Uterus (tissue), 2 donors: Measurements from ENCODE around the gene SF1.

Experiments
- POLR2A ChIP-seq, 2 donors: fragments of 450-650 bp; IDR thresholded peaks; one replicate each; pipeline ENCODE4 v1.6.1; 2016; ENCODE audit warnings: antibody characterized with exemption in 2 of 2, mild to moderate bottlenecking in 1 of 2, moderate library complexity in 1 of 2
- TF ChIP-seq, protein P1 (sequence below), 4 experiments: fragments of 200-600 bp in 2 of 4; fragments of 450-650 bp in 2 of 4; sonication (generic) in 2 of 4; IDR thresholded peaks; one replicate each; pipeline ENCODE4 v1.5.1; 2016 to 2019; ENCODE audit warnings: antibody characterized with exemption in 4 of 4, mild to moderate bottlenecking in 2 of 4, moderate library complexity in 1 of 4

- TF ChIP-seq, protein P1, sequence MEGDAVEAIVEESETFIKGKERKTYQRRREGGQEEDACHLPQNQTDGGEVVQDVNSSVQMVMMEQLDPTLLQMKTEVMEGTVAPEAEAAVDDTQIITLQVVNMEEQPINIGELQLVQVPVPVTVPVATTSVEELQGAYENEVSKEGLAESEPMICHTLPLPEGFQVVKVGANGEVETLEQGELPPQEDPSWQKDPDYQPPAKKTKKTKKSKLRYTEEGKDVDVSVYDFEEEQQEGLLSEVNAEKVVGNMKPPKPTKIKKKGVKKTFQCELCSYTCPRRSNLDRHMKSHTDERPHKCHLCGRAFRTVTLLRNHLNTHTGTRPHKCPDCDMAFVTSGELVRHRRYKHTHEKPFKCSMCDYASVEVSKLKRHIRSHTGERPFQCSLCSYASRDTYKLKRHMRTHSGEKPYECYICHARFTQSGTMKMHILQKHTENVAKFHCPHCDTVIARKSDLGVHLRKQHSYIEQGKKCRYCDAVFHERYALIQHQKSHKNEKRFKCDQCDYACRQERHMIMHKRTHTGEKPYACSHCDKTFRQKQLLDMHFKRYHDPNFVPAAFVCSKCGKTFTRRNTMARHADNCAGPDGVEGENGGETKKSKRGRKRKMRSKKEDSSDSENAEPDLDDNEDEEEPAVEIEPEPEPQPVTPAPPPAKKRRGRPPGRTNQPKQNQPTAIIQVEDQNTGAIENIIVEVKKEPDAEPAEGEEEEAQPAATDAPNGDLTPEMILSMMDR (IDR thresholded peaks at IDR 0.05) = no peak
- TF ChIP-seq POLR2A (IDR thresholded peaks at IDR 0.05) = no peak
Measured at GRCh38 chr11:64801158-64801464, 22.8 kb upstream of the SF1 start.
